ENCODE results near the gene LIN7A. TPM values are rescaled to one million over a fixed set of nuclear protein-coding genes. Genes with fewer than 3 reads are reported as not detected.

Gene LIN7A
- total and polyA plus RNA-seq, 2 of the 8 experiments (the other 6 are each of a cell fraction or from before 2014, with no cell fraction given) = 5.8 to 22.0 TPM

GRCh38 chr12:80846952-80847351 lies 90.8 kb downstream of the LIN7A start:
- Histone ChIP-seq H3K27ac (ENCODE audit: low read depth, low read length) (no peak overlapping the region), H3K4me3 (ENCODE audit: extremely low read depth in 1 of 4, insufficient read depth in 2 of 4, low read depth in 3 of 4, low read length in 4 of 4) (peak overlapping the region in 1 of 4 experiments; percentile 5; a peak in 1 of 8 replicates), H3K18ac (ENCODE audit: extremely low read depth, low read length) (no peak overlapping the region; the same call in 1 of the 2 replicates), H3K9me3 (ENCODE audit: insufficient read depth in 2 of 2, low read depth in 1 of 2, low read length in 1 of 2) (no peaks in the 10 kb centered on the region), H3K9ac (replicated peaks in 1 of 4; ENCODE audit: extremely low read depth in 1 of 4, low read depth in 3 of 4, low read length in 3 of 4) (no peak overlapping the region), H3K79me2 (ENCODE audit: control insufficient read depth in 1 of 2, insufficient read depth in 2 of 2, low read length in 2 of 2) (no peaks in the 10 kb centered on the region), H2BK20ac (ENCODE audit: low read length) (no peak overlapping the region), H3K23ac (ENCODE audit: insufficient read length) (no peak overlapping the region), H2BK15ac (ENCODE audit: low read length) (no peak overlapping the region), H2BK5ac (ENCODE audit: low read depth, low read length) (no peak overlapping the region), H2AFZ (ENCODE audit: low read length) (no peak overlapping the region), H3K4ac (replicated peaks; ENCODE audit: insufficient read length, low read depth, low read length) (no peak overlapping the region), H2BK12ac (ENCODE audit: low read depth, low read length) (no peak overlapping the region), H3K4me2 (ENCODE audit: insufficient read depth in 1 of 2, low read depth in 2 of 2, low read length in 2 of 2) (peak overlapping the region in 1 of 2 experiments; percentile 45; a peak in 2 of 4 replicates), H3K79me1 (ENCODE audit: low read depth, low read length) (no peaks in the 10 kb centered on the region), H4K8ac (ENCODE audit: extremely low read depth, insufficient read depth, low read length) (no peak overlapping the region), H3K23me2 (ENCODE audit: low read depth, low read length) (no peaks in the 10 kb centered on the region), H2AK5ac (ENCODE audit: low read depth, low read length) (no peak overlapping the region), H3K27me3 (replicated peaks in 1 of 4; ENCODE audit: control insufficient read depth in 3 of 4, extremely low read depth in 1 of 4, insufficient read depth in 3 of 4, low read length in 3 of 4) (no peaks in the 10 kb centered on the region), H2BK120ac (replicated peaks; ENCODE audit: low read depth, low read length) (no peak overlapping the region), H4K5ac (ENCODE audit: insufficient read length, low read depth, low read length) (peak overlapping the region; percentile 58), H4K91ac (replicated peaks; ENCODE audit: insufficient read length, low read length) (no peak overlapping the region), H3K14ac (ENCODE audit: insufficient read length) (no peak overlapping the region), H4K20me1 (replicated peaks in 1 of 2; ENCODE audit: control insufficient read depth in 1 of 2, insufficient read depth in 2 of 2, low read length in 2 of 2) (no peaks in the 10 kb centered on the region), H3K4me1 (replicated peaks in 1 of 4; ENCODE audit: control insufficient read depth in 3 of 4, insufficient read depth in 4 of 4, low read length in 3 of 4) (peaks cover 0 to 16% (median 7%) of the 10 kb centered on the region in 4 experiments; a peak in 4 of 7 replicates), H3K56ac (replicated peaks; ENCODE audit: insufficient read length, low read depth, low read length) (no peak overlapping the region), H3K36me3 (ENCODE audit: control insufficient read depth in 2 of 4, insufficient read depth in 4 of 4, low read length in 3 of 4) (no peaks in the 10 kb centered on the region; a peak in 1 of 8 replicates)
- WGBS, 2 experiments (ENCODE audit: extremely low coverage in 1 of 2, insufficient coverage in 1 of 2, insufficient read length in 1 of 2, insufficient replicate concordance in 2 of 2, low coverage in 1 of 2, low lambda C conversion rate in 2 of 2, missing lambda C conversion rate in 1 of 2) = 17% methylated on average over 2 of the region's 2 CpGs; no CpG with 5 or more reads in 1 of the 2 experiments
- ChIA-PET CTCF (ENCODE audit: partially characterized antibody) (interaction anchor here (0.9 to 3.0 kb wide), 2 partner anchors 9 to 11 kb away, joined by 3 to 15 read pairs; no protein-coding TSS in a partner anchor), POLR2A (ENCODE audit: partially characterized antibody) (no interaction called here)
- peak; percentile 75 for FAIRE-seq
- no peak for DNase-seq (ENCODE audit: low read depth in 1 of 2, low spot score in 2 of 2)
- TF ChIP-seq POLR2AphosphoS5 (IDR thresholded peaks at IDR 0.05; ENCODE audit: low read depth, low read length) (no peak), POU5F1 (IDR thresholded peaks at IDR 0.05; ENCODE audit: low read depth, low read length) (peak; percentile 86), EGR1 (IDR thresholded peaks at IDR 0.05; ENCODE audit: borderline replicate concordance, low read depth, low read length) (no peak), CTCF (IDR thresholded peaks at IDR 0.05; ENCODE audit: control extremely low read depth in 1 of 3, insufficient read depth in 1 of 3, low read depth in 1 of 3, low read length in 3 of 3) (no peak), RAD21 (IDR thresholded peaks at IDR 0.05 in 1 of 2, conservative IDR thresholded peaks at IDR 0.05 in 1 of 2; ENCODE audit: low read depth in 2 of 2, low read length in 2 of 2) (no peak), CEBPB (IDR thresholded peaks at IDR 0.05; ENCODE audit: low read depth, low read length) (peak; percentile 91), YY1 (IDR thresholded peaks at IDR 0.05; ENCODE audit: low read depth, low read length) (peak; percentile 72; the same call in 1 of the 2 replicates), PHF8 (conservative IDR thresholded peaks at IDR 0.05; ENCODE audit: low read depth, low read length) (no peak), TEAD4 (IDR thresholded peaks at IDR 0.05; ENCODE audit: low read depth, low read length) (no peak), BRCA1 (IDR thresholded peaks at IDR 0.05; ENCODE audit: low read depth, low read length) (no peak)
